ENCODE results near the gene MED13L.

The MED13L gene

GRCh38 chr12:116074686-116075085 lies 202.8 kb downstream of the MED13L start:
- Histone ChIP-seq H3K4me2 (ENCODE audit: insufficient read depth, low read length) (no peak overlapping the region), H3K9me3 (ENCODE audit: insufficient read depth, low read length, severe bottlenecking) (no peaks in the 10 kb centered on the region), H3K9ac (ENCODE audit: low read depth, low read length) (no peak overlapping the region), H3K27me3 (ENCODE audit: insufficient read depth, low read length, poor library complexity) (no peaks in the 10 kb centered on the region), H3K27ac (ENCODE audit: low read length) (no peak overlapping the region), H2AFZ (ENCODE audit: low read depth, low read length) (no peak overlapping the region), H4K20me1 (ENCODE audit: insufficient read depth, low read length) (peaks cover 22% of the 10 kb centered on the region), H3K4me1 (ENCODE audit: insufficient read depth, low read length) (no peaks in the 10 kb centered on the region), H3K36me3 (ENCODE audit: insufficient read depth, low read length) (peaks cover 4% of the 10 kb centered on the region; the same call in 1 of the 2 replicates), H3K79me2 (ENCODE audit: insufficient read depth, low read length) (peaks cover 75% of the 10 kb centered on the region), H3K4me3 (ENCODE audit: low read depth in 1 of 2, low read length in 2 of 2) (no peak overlapping the region)
- ATAC-seq (ENCODE audit: insufficient read depth, low read depth), result no peak
- DNase-seq, result no peak
- TF ChIP-seq, protein P1, sequence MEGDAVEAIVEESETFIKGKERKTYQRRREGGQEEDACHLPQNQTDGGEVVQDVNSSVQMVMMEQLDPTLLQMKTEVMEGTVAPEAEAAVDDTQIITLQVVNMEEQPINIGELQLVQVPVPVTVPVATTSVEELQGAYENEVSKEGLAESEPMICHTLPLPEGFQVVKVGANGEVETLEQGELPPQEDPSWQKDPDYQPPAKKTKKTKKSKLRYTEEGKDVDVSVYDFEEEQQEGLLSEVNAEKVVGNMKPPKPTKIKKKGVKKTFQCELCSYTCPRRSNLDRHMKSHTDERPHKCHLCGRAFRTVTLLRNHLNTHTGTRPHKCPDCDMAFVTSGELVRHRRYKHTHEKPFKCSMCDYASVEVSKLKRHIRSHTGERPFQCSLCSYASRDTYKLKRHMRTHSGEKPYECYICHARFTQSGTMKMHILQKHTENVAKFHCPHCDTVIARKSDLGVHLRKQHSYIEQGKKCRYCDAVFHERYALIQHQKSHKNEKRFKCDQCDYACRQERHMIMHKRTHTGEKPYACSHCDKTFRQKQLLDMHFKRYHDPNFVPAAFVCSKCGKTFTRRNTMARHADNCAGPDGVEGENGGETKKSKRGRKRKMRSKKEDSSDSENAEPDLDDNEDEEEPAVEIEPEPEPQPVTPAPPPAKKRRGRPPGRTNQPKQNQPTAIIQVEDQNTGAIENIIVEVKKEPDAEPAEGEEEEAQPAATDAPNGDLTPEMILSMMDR (IDR thresholded peaks at IDR 0.05; ENCODE audit: borderline replicate concordance, extremely low read depth, low read length, poor library complexity, severe bottlenecking), result no peak
- TF ChIP-seq EZH2 (IDR thresholded peaks at IDR 0.05; ENCODE audit: borderline replicate concordance, low read depth, low read length, severe bottlenecking), result no peak

GRCh38 chr12:116071555-116072230 lies 205.8 kb downstream of the MED13L start:
- no peak overlapping the region for H3K9ac ChIP-seq (ENCODE audit: low read depth, low read length)
- peaks cover 20% of the 10 kb centered on the region for H4K20me1 ChIP-seq (ENCODE audit: insufficient read depth, low read length)
- H3K4me3 ChIP-seq (ENCODE audit: low read depth in 1 of 2, low read length in 2 of 2), result no peak overlapping the region
- no peak for DNase-seq
- no peak overlapping the region for H3K27ac ChIP-seq (ENCODE audit: low read length)
- no peaks in the 10 kb centered on the region for H3K9me3 ChIP-seq (ENCODE audit: insufficient read depth, low read length, severe bottlenecking)
- no peak for ATAC-seq (ENCODE audit: insufficient read depth, low read depth)
- no peak overlapping the region for H2AFZ ChIP-seq (ENCODE audit: low read depth, low read length)
- peaks cover 83% of the 10 kb centered on the region for H3K79me2 ChIP-seq (ENCODE audit: insufficient read depth, low read length)
- no peak for TF ChIP-seq EZH2 (IDR thresholded peaks at IDR 0.05; ENCODE audit: borderline replicate concordance, low read depth, low read length, severe bottlenecking)
- no peaks in the 10 kb centered on the region for H3K27me3 ChIP-seq (ENCODE audit: insufficient read depth, low read length, poor library complexity)
- no peak overlapping the region for H3K4me2 ChIP-seq (ENCODE audit: insufficient read depth, low read length)
- no peaks in the 10 kb centered on the region for H3K36me3 ChIP-seq (ENCODE audit: insufficient read depth, low read length)
- no peaks in the 10 kb centered on the region for H3K4me1 ChIP-seq (ENCODE audit: insufficient read depth, low read length)

DNA sequence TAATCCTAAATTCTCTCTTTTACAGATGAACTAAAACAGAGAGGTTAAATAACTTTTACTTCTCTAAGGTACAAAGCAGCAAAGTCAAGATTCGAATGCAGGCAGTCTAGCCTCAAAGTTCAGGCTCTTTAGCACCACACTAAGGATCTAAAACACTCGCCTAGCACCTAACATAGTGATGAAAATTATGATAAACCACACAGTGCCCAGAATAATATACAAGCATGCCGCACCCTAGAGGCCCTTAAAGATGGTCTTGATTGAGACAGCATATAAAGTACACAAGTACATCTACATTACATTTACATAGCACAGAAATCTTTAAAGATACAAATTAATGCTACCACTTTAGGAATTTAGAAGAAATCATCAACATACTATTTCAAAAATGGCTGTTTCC lies 207.0 kb downstream of the MED13L start:
- peaks cover 86% of the 10 kb centered on the region for H3K79me2 ChIP-seq (ENCODE audit: insufficient read depth, low read length)

DNA sequence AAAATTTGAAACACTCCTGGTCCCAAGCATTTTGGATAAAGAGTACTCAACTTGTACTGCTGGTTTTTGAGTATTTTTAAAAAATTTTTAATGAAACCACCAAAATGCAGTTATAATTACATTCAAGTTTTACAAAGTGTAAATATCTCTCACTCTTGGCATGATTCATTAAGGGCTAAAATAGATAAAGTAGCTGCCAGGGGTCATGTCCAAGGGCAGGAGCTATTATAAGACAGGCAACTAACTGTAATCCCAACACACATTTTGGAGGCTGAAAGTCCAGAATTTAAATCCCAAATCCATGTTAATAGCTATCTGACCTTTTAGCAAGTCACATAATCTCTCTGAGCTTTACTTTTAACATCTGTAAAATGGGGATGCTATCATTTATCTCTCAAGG lies 207.6 kb downstream of the MED13L start:
- H3K9ac ChIP-seq (ENCODE audit: low read depth, low read length), result no peak overlapping the region
- peaks cover 15% of the 10 kb centered on the region; the same call in 1 of the 2 replicates for H4K20me1 ChIP-seq (ENCODE audit: insufficient read depth, low read length)
- no peak overlapping the region for H2AFZ ChIP-seq (ENCODE audit: low read depth, low read length)
- no peaks in the 10 kb centered on the region for H3K36me3 ChIP-seq (ENCODE audit: insufficient read depth, low read length)
- peaks cover 89% of the 10 kb centered on the region for H3K79me2 ChIP-seq (ENCODE audit: insufficient read depth, low read length)
- H3K27me3 ChIP-seq (ENCODE audit: insufficient read depth, low read length, poor library complexity), result no peaks in the 10 kb centered on the region
- H3K4me1 ChIP-seq (ENCODE audit: insufficient read depth, low read length), result no peaks in the 10 kb centered on the region
- no peak overlapping the region for H3K4me2 ChIP-seq (ENCODE audit: insufficient read depth, low read length)
- no peak overlapping the region for H3K27ac ChIP-seq (ENCODE audit: low read length)
- TF ChIP-seq, protein P1 (IDR thresholded peaks at IDR 0.05; ENCODE audit: borderline replicate concordance, extremely low read depth, low read length, poor library complexity, severe bottlenecking), result no peak
- TF ChIP-seq EZH2 (IDR thresholded peaks at IDR 0.05; ENCODE audit: borderline replicate concordance, low read depth, low read length, severe bottlenecking), result no peak
- DNase-seq (no peak), ATAC-seq (ENCODE audit: insufficient read depth, low read depth) (no peak)
- no peak overlapping the region for H3K4me3 ChIP-seq (ENCODE audit: low read depth in 1 of 2, low read length in 2 of 2)
- no peaks in the 10 kb centered on the region for H3K9me3 ChIP-seq (ENCODE audit: insufficient read depth, low read length, severe bottlenecking)

More for the DNA sequence above, 207.0 kb downstream of the MED13L start:
- Histone ChIP-seq H3K27me3 (ENCODE audit: insufficient read depth, low read length, poor library complexity) (no peaks in the 10 kb centered on the region), H3K4me3 (ENCODE audit: low read depth in 1 of 2, low read length in 2 of 2) (no peak overlapping the region), H2AFZ (ENCODE audit: low read depth, low read length) (no peak overlapping the region), H3K4me2 (ENCODE audit: insufficient read depth, low read length) (no peak overlapping the region), H3K9ac (ENCODE audit: low read depth, low read length) (no peak overlapping the region), H4K20me1 (ENCODE audit: insufficient read depth, low read length) (peaks cover 18% of the 10 kb centered on the region; the same call in 1 of the 2 replicates), H3K9me3 (ENCODE audit: insufficient read depth, low read length, severe bottlenecking) (no peaks in the 10 kb centered on the region), H3K27ac (ENCODE audit: low read length) (no peak overlapping the region), H3K36me3 (ENCODE audit: insufficient read depth, low read length) (no peaks in the 10 kb centered on the region), H3K4me1 (ENCODE audit: insufficient read depth, low read length) (no peaks in the 10 kb centered on the region)
- ATAC-seq (ENCODE audit: insufficient read depth, low read depth) (no peak), DNase-seq (no peak)
- no peak for TF ChIP-seq EZH2 (IDR thresholded peaks at IDR 0.05; ENCODE audit: borderline replicate concordance, low read depth, low read length, severe bottlenecking)
- TF ChIP-seq, protein P1 (IDR thresholded peaks at IDR 0.05; ENCODE audit: borderline replicate concordance, extremely low read depth, low read length, poor library complexity, severe bottlenecking), result no peak

Measured in DND-41 (cell line).